ENCODE results near the gene NTM.

Gene NTM

DNA sequence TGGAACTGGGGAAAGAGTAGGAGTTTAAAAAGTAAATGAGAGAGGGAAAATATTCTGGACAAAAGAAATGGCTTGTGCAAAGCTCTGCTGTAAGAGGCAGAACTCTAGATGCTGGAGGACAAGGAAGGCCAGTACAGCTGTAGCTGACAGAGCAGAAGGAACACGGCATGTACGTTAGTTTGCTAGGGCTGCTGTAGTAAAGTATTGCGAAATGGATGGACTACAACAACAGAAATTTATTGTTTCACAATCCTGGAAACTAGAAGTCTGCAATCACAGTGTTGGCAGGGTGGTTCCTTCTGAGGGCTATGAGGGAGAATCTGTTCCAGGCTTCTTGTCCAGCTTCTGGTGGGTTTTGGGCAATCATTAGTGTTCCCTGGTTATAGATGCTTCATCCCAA is 454.4 kb downstream of the NTM start:
- TF ChIP-seq CTCF (conservative IDR thresholded peaks at IDR 0.05): no peak
- no peak overlapping the region for H3K27ac ChIP-seq

DNA sequence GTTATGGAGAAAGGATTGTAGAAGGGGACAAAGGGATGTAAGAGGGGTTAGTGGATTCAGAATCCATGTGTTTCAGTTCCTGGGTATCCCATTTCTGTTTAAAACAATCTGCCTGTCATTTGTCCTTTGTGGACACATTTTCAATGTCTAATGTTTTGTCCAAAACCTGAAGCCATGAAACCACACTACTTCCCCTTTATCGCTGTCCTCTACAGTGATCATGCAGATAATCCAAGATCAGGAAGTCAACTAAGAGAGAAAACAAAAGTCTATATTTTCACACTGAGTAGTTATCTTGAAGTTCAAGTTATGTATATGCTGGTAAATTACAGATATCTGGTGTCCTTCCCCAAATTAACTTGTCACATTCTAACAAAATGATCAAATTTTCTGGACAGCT is 457.0 kb downstream of the NTM start:
- TF ChIP-seq CTCF (conservative IDR thresholded peaks at IDR 0.05): no peak
- no peak overlapping the region for H3K27ac ChIP-seq

DNA sequence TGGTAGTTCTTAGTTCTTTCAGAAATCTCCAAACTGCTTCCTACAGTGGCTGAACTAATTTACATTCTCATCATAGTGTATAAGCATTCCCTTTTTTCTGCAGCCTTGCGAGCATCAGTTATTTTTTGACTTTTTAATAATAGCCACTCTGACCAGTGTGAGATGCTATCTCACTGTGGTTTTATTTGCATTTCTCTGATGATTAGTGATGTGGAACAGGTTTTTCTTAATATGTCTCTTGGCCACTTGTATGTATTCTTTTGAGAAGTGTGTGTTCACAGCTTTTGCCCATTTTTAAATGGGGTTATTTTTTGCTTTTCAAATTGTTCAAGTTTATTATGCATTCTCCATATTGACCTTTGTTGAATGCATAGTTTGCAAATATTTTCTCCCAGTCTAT is 459.3 kb downstream of the NTM start:
- H3K27ac ChIP-seq: peak overlapping the region; percentile 68
- no peak for TF ChIP-seq CTCF (conservative IDR thresholded peaks at IDR 0.05)

- TF ChIP-seq CTCF (conservative IDR thresholded peaks at IDR 0.05): no peak
- H3K27ac ChIP-seq: no peak overlapping the region
These were observed 461.7 kb downstream of the NTM start for GRCh38 chr11:131832079-131832478.

DNA sequence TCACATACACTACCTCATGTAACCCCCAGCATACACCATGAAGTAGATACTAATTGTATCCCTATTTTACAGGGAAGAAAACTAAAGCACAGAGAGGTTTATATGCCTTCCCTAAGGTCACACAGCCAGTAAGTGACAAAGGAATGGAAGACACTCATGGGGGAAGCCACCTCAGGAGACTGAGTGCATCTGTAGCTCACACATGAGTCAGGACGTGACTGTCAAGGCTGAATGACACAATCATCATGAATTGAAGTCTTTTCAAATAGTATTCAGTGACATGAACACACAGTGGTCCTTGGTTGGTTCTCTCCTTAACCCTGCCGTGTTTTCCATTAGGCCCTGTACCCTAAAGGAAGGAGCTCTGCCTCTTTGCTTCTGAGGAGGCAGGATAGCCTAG is 463.0 kb downstream of the NTM start:
- no peak overlapping the region for H3K27ac ChIP-seq
- no peak for TF ChIP-seq CTCF (conservative IDR thresholded peaks at IDR 0.05)

GRCh38 chr11:131837562-131837961 is 467.1 kb downstream of the NTM start:
- no peak for TF ChIP-seq CTCF (conservative IDR thresholded peaks at IDR 0.05)
- H3K27ac ChIP-seq: no peak overlapping the region

GRCh38 chr11:131838016-131838415 is 467.6 kb downstream of the NTM start:
- TF ChIP-seq CTCF (conservative IDR thresholded peaks at IDR 0.05): no peak

GRCh38 chr11:131839326-131839725 is 468.9 kb downstream of the NTM start:
- TF ChIP-seq CTCF (conservative IDR thresholded peaks at IDR 0.05): no peak
- no peak overlapping the region for H3K27ac ChIP-seq

More at GRCh38 chr11:131838016-131838415, 467.6 kb downstream of the NTM start:
- H3K27ac ChIP-seq: no peak overlapping the region

Measured in VCaP (cell line).